Activated naive CD8-positive, alpha-beta T cell treated with anti-CD3 and anti-CD28 coated beads, Interleukin-2, amount 50 U/mL, for 16 hours (primary cell): ENCODE data around the gene KAZN.

Experiments
- DNase-seq: peaks from one replicate; pipeline ENCODE4 v3.0.0-alpha.2; 2020; ENCODE audit warnings: low read depth, low spot score

The KAZN gene

DNA sequence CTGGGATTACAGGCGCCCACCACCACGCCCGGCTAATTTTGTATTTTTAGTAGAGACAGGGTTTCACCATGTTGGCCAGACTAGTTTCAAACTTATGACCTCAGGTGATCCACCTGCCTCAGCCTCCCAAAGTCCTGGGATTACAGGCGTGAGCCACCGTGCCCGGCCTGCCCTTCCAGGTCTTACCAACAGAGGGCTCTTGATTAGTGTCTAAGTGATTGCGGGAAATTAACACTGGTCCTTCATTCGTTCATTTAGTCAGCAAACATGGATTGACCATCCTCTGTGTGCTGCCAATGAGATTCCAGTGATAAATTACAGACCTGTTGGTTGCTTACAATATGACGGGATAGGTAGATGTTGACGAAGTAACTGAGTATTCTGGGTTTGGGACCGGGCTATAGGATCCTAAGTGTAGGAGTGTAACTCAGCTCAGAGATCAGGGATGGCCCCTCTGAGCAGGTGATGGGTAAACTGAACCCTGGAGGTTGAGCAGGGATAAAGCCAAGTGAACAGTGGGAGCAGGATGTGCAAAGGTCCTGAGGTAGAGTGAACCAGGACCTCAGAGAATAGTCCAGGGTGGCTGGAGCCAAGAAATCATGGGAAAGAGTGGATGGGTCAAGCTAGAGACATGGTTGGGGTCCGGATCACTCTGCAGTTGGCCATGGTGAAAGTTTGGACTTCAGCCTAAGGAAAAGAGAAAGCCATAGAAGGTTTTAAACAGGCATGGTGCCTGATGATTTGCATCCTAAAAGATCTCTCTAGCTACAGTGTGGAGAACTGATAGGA is 171.2 kb downstream of the KAZN start:
- no peak for DNase-seq

DNA sequence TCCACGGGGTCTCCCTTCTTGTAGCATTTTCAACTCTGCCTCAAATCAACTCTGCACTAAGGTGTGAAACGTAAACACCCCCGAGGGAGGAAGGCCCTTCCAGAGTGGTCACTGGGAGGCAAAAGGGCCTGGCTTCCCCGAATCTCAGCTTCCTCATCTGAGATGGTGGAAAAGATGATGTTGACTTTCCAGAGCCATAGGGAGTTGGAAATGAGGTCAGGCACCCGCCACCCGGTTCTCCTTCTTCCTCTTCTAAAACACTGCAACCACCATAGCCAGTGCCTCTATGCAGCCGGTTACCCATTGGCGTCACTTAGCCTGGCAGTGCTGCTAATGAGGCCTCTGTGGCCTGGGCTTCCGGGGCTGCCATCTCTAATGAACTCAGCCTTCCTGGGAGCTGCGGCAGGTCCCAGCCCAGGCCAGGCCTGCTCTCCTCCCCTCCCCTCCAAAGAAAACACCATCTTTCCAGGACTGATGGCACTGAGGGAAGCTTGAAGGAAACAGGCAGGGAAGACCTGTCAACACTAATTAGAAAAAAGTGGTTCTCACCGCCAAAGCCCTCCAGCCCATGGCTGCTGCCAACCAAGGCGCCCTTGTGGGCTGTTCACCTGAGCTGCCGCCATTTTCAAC is 175.0 kb downstream of the KAZN start:
- no peak for DNase-seq

DNA sequence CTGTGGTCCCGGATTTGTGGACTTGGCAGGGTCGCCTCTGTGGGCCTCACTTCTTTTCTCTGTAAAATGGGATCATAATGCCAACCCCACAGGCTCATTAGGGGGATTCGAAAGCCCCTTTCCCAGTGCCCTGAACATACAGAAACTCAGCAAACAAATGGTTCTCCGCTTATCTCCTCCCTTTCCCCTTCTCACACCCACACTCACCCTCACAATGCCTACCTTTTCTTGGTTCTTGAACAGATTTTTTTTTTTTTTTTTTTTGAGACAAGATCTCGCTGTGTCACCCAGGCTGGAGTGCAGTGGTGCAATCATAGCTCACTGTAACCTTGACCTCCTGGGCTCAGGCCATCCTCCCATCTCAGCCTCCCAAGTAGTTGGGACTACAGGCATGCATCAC is 175.7 kb downstream of the KAZN start:
- DNase-seq = no peak

DNA sequence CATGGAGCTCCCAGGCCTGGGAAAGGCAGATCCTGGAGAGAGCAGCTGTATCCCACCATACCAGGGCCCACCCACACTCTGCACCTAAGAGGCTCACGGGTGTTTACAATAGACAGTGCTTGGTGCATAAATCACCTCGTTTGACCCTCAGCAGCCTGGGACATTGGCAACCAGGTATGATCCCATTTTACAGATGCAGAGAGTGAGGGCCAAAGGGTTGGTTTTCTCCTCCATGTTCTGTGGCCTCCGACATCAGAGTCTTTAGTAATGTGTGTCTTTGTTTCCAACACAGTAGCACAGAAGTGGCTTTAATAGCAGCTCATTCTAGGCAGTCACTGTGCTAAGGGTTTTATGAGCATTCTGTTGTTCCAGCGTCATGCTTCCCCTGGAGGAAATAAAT is 176.5 kb downstream of the KAZN start:
- DNase-seq = no peak

DNA sequence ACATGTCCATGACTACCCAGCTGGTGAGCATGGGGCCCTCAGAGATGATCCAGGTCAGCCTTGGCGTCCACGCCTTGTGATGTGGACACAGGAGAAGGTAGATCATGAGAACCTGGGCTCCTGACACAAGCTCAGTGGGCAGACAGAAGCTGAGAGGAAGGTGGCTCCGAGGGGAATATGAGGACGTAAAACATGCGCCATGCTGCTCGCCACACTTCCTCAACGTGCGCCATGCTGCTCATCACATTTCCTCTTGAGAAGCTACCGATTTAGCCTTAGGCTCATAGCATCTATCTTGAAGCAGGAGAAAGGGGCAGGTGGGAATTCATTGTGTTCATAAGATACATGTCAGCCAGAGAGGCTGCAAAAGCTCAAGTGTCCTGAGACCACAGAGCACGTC is 176.9 kb downstream of the KAZN start:
- no peak for DNase-seq

DNA sequence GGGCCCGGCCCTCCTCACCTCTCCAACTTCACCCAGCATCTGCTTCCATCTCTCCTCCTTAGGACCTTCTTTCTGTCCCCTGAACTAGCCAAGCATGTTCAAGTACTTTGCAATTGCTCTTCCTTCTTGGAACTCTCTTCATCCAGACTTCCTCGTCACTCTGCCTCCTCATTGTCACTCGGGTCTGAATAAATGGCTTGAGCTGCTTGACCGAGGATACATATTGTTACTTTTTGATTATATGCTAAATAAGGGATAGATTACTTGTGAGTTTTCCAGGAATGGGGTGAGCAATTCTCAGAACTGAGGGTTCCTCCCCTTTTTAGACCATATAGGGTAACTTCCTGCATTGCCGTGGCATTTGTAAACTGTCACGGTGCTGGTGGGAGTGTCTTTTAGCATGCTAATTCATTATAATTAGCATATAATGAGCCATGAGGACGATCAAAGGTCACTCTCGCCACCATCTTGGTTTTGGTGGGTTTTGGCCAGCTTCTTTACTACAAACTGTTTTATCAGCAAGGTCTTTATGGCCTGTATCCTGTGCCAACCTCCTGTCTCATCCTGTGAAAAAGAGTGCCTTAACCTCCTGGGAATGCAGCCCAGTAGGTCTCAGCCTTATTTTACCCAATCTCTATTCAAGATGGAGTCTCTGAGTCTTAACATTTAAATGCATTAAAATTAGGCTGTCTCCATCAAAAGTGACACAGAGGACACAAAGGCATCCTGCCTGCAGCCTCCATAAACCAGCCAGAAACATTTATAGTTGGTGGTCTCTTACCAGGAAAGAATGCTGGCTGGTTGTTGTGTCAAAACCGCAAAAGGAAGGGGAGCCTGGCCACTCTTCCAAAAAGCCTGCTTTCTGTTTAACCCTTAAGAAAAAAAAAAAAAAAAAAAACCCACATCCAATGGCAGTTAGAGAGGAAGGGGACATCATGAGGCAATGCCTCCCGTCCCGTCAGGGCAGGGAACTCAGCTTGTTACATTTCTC is 179.3 kb downstream of the KAZN start:
- no peak for DNase-seq

DNA sequence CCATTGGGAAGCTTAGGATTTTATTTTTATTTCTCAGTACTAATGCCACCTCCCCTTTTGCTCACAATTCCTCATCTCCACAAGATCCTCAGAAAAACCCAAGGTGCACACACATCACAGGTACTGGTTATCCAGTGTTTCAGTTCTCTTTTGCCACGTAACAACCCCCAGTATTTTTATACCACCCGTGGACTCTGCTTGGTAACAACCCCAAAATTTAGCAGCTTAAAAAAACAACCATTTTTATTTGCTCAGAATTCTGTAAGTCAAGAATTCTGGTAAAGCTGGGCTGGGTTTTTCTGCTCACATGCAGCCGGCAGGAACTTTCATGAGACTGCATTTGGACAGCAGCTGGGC is 180.0 kb downstream of the KAZN start:
- no peak for DNase-seq

DNA sequence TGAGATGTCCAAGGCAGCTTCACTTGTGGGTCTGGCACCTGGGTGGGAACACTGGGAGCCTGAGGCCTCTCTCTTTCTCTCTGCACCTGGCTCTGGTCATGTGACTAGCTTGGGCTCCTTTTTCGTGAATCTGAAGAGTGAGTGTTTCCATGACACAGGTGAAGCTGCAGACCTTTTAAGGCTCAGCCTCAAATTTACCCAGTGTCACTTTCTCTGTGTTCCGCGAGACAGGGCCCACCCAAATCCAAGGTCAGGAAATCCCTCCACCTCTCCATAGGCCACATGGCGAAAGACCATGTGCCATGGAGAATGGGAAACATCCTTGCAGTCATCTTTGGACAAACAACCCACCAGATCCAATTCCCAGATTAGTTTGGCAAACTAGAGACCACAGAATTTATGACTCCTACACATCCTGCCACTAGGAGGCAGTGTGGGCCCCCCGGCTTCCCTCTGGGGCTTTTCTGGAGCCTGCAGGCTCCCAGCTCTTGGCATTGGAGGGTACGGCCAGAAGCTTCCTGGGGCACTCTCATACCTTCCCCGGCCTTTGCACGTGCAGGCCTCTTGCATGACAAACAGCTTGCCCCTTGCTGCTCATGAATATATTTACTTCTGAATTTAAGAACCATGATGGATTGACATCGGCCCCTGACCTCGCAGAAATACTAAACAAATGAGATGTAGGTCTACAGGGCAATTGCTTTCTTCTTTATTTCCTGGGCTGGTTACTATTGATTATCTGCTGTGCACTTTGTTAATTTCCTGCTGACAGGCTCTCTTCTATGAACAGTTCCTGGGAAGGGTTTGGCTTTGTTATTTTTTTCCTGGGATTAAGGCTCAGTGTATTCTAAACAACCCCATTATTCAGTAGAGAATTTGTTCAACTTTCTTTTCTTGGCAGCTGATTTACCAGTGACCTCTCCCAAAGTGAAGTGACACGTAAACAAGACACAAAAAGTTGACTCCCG is 180.7 kb downstream of the KAZN start:
- DNase-seq = no peak

DNA sequence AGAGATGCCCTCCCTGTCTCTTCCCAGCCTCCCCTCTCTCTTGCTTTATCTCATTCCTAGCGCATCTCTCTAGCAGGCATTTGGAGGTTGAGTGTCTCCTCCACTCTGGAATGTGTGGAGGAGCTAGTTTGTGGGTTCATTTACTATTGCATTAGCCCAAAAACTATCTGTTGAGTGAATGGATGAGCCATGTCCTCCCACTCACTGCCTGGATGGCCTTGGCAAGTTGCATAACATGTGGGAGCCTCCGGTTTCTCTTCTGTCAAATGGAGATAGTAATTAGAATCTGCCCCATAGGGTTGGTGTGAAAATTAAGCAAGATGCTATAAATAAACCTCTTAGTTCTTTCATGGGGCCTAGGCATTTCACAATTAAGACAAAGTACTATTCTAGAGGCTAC is 181.8 kb downstream of the KAZN start:
- no peak for DNase-seq

DNA sequence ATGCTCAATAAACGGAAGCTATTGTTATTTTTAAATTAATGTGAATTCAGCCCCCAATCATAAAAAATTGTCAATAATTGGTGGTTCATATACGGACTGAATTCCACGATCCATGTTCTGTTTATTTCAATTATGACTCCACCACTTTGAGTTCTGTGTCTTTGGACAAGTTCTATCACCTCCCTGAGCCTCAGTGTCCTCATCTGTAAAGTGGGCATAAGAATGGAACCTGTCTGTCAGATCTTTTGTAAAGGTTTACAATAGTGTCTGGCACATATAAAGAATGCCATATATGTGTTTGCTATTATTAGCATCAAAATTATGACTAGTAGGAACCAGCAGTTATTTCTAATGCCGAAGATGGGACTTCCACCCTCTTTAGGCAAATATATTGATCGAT is 183.3 kb downstream of the KAZN start:
- no peak for DNase-seq

DNA sequence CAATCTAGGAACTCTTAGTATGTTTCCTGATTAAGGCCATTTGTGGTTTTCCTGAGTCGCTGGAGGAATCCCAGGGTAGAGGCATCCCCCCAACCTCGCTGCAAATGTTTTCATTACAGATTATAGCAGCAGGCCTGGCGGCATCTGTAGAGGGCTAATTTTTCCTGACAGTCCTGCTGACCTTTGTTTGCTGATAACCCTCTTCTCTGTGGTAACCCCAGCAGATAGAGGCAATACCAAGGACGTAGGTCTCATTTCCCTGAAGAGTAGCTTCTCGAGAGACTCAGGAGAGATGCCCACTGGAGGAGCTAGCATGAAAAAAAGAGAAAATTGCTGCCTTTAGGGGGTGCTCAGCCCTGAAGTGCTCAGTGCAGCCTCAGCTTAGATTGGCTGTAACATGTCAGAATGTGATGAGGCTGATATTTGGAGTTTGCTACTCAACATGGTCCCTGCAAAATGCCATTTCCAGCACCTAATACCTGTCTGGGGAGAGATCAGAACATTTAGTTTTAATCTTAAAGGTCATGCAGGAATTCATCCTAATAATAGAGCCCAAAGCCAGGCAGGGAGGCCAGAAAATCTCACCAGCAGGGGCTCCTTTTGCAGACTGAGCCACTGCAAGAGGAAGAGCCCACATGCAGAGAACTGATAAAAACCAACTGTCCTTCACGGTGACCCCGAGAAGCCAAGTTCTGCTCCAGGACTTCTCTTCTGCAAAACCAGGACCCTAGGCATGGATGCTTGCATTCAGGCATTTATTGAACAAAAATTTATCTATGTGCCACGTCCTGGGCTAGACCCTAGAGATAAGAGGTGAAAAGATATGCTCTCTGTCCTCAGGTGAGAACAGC is 184.5 kb downstream of the KAZN start:
- no peak for DNase-seq

DNA sequence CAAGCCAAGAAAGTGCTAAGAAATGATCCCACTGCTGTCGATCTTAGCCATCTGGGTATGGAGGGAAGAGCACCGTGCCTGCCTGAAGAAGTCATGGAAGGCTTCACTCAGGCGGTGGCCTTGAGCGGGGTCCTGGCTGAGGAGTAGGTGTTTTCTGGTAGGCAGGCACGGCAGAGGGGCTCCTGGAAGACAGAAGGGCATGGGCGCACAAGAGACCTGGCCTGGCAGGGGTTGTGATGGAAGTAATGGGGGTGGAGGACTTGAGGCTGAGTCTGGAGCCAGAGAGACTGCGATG is 185.1 kb downstream of the KAZN start:
- no peak for DNase-seq

DNA sequence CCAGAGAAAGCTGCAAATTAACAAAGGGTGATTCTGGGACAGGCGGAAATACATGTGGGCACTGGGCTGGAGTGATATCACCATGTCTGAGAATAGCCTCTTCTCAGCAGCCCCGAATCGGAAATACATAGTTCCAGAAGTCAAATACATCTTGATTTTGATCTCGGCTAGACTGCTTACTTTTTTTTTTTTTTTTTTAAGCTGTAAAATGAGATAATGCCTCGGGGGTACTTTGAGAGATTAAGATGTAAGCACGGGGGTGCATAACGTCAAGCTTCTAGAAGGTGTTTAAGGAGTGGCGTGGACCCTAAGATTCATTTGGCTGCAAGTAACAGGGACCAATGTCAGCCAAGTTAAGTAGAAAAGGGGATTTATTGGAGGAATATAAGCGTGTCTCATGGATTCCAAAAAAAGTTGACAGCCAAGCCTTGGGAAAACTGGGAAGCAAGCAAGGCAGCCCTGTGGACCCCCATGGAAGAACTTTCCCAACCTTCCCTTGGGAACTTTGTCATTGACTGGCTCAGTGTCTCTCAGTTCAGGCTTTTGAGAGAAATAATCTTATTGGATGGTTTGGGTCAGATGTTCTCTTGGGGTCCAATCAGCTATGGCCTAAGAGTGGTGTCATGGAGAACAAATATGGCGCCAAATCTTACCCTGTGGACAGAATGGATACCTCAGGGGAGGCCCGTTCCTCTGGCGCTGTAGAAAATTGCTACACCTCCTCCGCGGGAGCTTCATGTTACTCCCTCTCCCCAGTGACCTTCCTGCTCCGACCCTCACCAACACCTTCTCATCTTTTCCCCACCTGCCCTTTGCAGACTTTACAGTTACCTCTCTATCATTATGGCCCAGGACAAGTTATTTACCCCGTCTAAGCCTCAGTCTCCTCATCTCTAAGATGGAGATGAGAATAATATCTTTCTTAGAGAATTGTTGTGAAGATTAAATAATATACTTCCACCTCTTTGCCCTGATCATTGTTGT is 186.6 kb downstream of the KAZN start:
- no peak for DNase-seq

DNA sequence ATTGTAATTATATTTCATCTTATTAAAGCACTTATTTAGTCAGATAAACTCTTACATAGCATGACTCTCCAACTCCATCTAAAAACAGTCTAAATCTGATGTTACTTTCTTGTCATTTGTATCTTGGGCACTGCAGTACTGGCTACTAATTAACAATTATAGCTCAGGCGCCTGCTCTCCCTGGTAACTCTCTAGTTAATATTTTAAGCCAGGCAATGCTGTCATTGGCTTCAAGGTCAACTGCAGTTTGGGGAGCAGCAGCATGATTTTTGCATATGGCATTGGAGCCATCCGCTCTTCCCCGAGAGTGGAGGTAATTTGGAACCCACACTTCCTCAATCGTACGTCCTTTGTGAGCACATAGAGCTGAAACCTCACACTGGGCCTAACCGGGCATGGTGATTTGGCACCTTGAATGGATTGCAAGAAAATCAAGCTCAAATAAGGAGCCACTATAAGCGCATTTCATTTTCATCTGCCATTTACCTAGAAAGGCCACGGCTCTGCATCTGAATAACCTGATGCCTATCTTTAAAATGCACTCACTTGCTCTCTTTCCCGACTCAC is 187.7 kb downstream of the KAZN start:
- no peak for DNase-seq

DNA sequence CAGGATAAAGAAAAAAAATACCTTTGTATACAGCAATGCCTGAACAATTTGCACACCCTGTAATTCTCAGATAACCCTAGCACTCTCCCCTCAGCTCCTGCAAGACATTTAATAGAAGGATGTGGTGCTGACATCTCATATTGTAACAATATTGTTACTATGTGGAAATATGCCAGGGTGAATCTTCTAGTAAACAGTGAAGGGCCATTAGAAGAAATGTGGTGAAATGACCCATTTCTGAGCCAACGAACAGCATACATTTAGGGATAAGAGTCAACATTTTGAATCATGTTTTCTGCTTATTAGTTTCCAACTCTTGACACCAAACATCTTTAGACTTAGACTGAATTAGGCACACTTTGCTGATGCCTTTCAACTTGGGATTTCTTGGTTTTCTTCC is 188.2 kb downstream of the KAZN start:
- no peak for DNase-seq

DNA sequence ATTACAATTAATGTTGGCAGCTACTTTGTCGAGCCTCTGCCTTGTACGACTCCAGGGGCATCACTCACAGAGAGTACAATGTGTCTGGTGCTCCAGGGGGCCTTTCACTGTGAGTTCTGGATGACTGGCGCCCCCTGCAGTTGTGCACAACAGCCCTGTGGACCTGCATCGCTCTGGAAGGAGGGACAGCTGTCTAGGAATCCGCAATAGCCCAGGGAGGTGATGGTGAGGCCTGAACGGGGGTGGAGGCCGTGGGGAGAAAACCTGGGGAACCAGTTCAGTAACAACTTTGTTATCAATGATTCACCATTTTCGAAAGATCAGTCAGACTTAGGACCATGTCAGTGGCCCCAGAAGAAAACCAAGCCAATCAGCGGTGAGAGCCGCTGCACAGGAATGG is 189.1 kb downstream of the KAZN start:
- no peak for DNase-seq

DNA sequence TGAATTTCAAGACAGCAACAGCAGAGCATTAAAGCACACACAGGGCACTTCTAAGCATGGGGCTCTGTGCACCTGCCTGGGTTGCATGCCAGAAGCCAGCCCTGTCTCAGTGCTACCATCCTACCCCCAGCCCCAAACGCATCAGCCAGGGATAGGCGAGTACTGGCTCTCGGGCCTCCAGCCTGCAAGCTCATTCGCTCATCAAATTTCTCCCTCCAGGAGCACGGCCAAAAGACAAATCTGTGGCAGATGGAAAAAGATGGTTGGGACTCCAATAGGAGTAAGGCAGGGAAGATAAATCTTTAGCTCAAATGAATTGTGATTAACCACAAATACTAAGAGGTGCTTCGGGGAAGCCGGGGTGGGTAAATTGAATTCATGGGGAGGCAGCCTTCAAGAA is 189.6 kb downstream of the KAZN start:
- no peak for DNase-seq

DNA sequence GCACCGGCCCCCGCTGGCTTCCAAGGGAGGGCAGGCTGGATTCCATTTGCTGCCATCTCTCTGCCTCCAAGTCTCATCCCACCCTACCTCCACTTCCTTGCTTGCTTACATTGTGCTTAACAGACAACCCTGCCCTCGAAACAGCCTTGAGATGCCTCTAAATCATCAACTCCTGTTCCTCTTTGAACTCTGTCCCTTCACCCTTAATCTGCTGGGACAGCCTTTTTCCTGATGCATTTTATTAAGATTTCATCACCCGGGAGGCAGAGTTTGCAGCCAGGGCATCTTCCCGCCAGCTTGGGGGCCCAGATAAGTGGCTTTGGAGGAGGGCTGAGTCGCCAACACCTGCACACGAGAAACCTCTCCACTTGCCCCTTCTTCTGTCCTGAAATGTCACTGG is 192.5 kb downstream of the KAZN start:
- DNase-seq = no peak

DNA sequence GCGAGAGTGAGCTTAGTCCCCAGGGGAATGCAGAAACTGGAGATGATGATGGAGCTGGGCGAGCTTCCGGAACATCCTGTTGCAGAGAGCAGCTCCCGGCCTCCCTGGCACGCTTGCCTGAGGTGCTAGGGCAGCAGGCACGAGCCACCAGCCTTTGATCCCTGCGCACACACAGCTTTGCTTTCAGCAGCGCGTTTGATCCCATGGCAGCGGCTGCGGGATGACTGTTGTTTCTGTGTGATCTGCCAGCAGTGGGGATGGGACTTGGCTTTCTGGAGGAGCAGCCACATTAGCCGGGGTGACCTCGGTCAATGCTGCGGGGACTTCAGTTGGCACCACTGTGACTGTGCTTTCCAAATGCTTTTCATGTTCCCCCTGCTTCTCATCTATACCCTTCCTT is 193.2 kb downstream of the KAZN start:
- DNase-seq = no peak
